Measurements from ENCODE around the gene VIT. TPM values are rescaled to one million over a fixed set of nuclear protein-coding genes. Genes with fewer than 3 reads are reported as not detected.
"Not testable (repeated sequence)": the region's sequence is repeated elsewhere in the genome, so short reads cannot be mapped to it uniquely, and the experiment has no call there.

Gene VIT
- total RNA-seq, 1 donor from 2014 or later, result 0.78 TPM

GRCh38 chr2:36818542-36818941 is 122.0 kb downstream of the VIT start:
- Mint-ChIP-seq H3K9me3 (no peaks in the 10 kb centered on the region), H3K27ac (no peak overlapping the region), H3K36me3 (no peaks in the 10 kb centered on the region), H3K4me3 (no peak overlapping the region), H3K4me1 (no peaks in the 10 kb centered on the region), H3K27me3 (ENCODE audit: low read depth) (no peaks in the 10 kb centered on the region)
- DNase-seq (ENCODE audit: low spot score in 2 of 2, unreplicated experiment in 2 of 2), result no peak
- TF ChIP-seq CTCF (IDR thresholded peaks at IDR 0.05; ENCODE audit: unreplicated experiment), result no peak

GRCh38 chr2:36819095-36819711 is 122.7 kb downstream of the VIT start:
- TF ChIP-seq CTCF (IDR thresholded peaks at IDR 0.05; ENCODE audit: unreplicated experiment), result no peak
- Mint-ChIP-seq H3K4me1 (no peaks in the 10 kb centered on the region), H3K27me3 (ENCODE audit: low read depth) (no peaks in the 10 kb centered on the region), H3K4me3 (no peak overlapping the region), H3K36me3 (no peaks in the 10 kb centered on the region), H3K27ac (no peak overlapping the region), H3K9me3 (no peaks in the 10 kb centered on the region)
- no peak for DNase-seq (ENCODE audit: low spot score in 2 of 2, unreplicated experiment in 2 of 2)

GRCh38 chr2:36820942-36821605 is 124.6 kb downstream of the VIT start:
- no peaks in the 10 kb centered on the region for H3K27me3 Mint-ChIP-seq (ENCODE audit: low read depth)

GRCh38 chr2:36823862-36824261 is 127.4 kb downstream of the VIT start:
- Mint-ChIP-seq H3K36me3 (no peaks in the 10 kb centered on the region), H3K9me3 (no peaks in the 10 kb centered on the region), H3K27me3 (ENCODE audit: low read depth) (no peaks in the 10 kb centered on the region), H3K4me3 (no peak overlapping the region), H3K4me1 (no peaks in the 10 kb centered on the region), H3K27ac (no peak overlapping the region)
- TF ChIP-seq CTCF (IDR thresholded peaks at IDR 0.05; ENCODE audit: unreplicated experiment), result no peak
- DNase-seq (ENCODE audit: low spot score in 2 of 2, unreplicated experiment in 2 of 2), result no peak

More at GRCh38 chr2:36820942-36821605, 124.6 kb downstream of the VIT start:
- Mint-ChIP-seq H3K27ac (no peak overlapping the region), H3K4me1 (no peaks in the 10 kb centered on the region), H3K4me3 (no peak overlapping the region), H3K36me3 (no peaks in the 10 kb centered on the region), H3K9me3 (no peaks in the 10 kb centered on the region)
- TF ChIP-seq CTCF (IDR thresholded peaks at IDR 0.05; ENCODE audit: unreplicated experiment), result no peak
- DNase-seq (ENCODE audit: low spot score in 2 of 2, unreplicated experiment in 2 of 2), result no peak

- H3K4me3 Mint-ChIP-seq, result no peak overlapping the region
- TF ChIP-seq CTCF (IDR thresholded peaks at IDR 0.05; ENCODE audit: unreplicated experiment), result no peak
- no peak for DNase-seq (ENCODE audit: low spot score in 2 of 2, unreplicated experiment in 2 of 2)
- no peaks in the 10 kb centered on the region for H3K9me3 Mint-ChIP-seq
- no peak overlapping the region for H3K27ac Mint-ChIP-seq
- H3K27me3 Mint-ChIP-seq (ENCODE audit: low read depth), result no peaks in the 10 kb centered on the region
- H3K36me3 Mint-ChIP-seq, result no peaks in the 10 kb centered on the region
- H3K4me1 Mint-ChIP-seq, result no peaks in the 10 kb centered on the region
These were observed 127.8 kb downstream of the VIT start for GRCh38 chr2:36824273-36824672.

- H3K4me3 Mint-ChIP-seq; H3K27me3 Mint-ChIP-seq (ENCODE audit: low read depth); H3K36me3 Mint-ChIP-seq: not testable (repeated sequence)
These were observed 128.2 kb downstream of the VIT start for GRCh38 chr2:36824683-36825082.

More at GRCh38 chr2:36824683-36825082, 128.2 kb downstream of the VIT start:
- H3K4me1 Mint-ChIP-seq; DNase-seq (ENCODE audit: low spot score in 2 of 2, unreplicated experiment in 2 of 2); H3K9me3 Mint-ChIP-seq; H3K27ac Mint-ChIP-seq: not testable (repeated sequence)
